Ovary (tissue), 9 donors: ENCODE measurements around the gene SMIM14. TPM values are rescaled to one million over a fixed set of nuclear protein-coding genes. Genes with fewer than 3 reads are reported as not detected.

Experiments used
- DNase-seq, 5 donors: peaks; one replicate each; pipeline ENCODE4 v3.0.0-alpha.2; 2019 to 2020
- H3K27ac ChIP-seq, 2 donors: fragments of 200-600 bp; one replicate each; pipeline versions ENCODE4 v1.5.1 to v1.8.0; 2019 to 2022
- H3K27me3 ChIP-seq: fragments of 200-600 bp; one replicate; pipeline ENCODE4 v1.8.0; 2022
- H3K36me3 ChIP-seq: fragments of 200-600 bp; sonication (generic); one replicate; pipeline ENCODE4 v1.5.1; 2019
- H3K4me1 ChIP-seq: one replicate; pipeline ENCODE4 v1.8.1; 2013; ENCODE audit warnings: mild to moderate bottlenecking, moderate library complexity; ENCODE audit not compliant: insufficient read depth
- H3K4me3 ChIP-seq: fragments of 200-600 bp; sonication (generic); one replicate; pipeline ENCODE4 v1.5.1; 2017
- H3K9me3 ChIP-seq, 2 donors: fragments of 200-600 bp in 1 of 2; sonication (generic) in 1 of 2; one replicate each; pipeline versions ENCODE4 v1.5.1 to v1.8.1; 2013 to 2019; ENCODE audit warnings: mild to moderate bottlenecking in 1 of 2, moderate library complexity in 1 of 2
- EP300 ChIP-seq: sonication (generic); formaldehyde crosslinking; IDR thresholded peaks from one replicate; pipeline ENCODE4 v1.6.1; 2017; ENCODE audit warnings: antibody characterized with exemption
- POLR2A ChIP-seq: fragments of 450-650 bp; IDR thresholded peaks from one replicate; pipeline ENCODE4 v1.6.1; 2017; ENCODE audit warnings: antibody characterized with exemption, mild to moderate bottlenecking, moderate library complexity
- WGBS, 3 donors: extraction: QIAGEN DNeasy Blood & Tissue Kit in 1 of 3; methylation state at CpG; one replicate each; pipeline versions ENCODE4 v1.1.5 to v1.1.7; 2013 to 2017; 5-methylcytosine and 5-hydroxymethylcytosine counted together
- intact Hi-C, 4 donors: fragments of 100-400 bp; cut with DNase I; formaldehyde crosslinking; loops; one replicate each; pipeline versions ENCODE4 v1.11.0 to v1.15.1; 2022 to 2023
- polyA plus RNA-seq, 2 donors: library from polyadenylated mRNA; stranded (reverse); fragments of 200-250 nt in 1 of 2; fragments of 350-450 nt in 1 of 2; fragmentation: Illumina TruSeq in 1 of 2; extraction: RNeasy Lipid Tissue Mini Kit (QIAGEN cat#74804) in 1 of 2; gene quantifications; one replicate each; pipeline ENCODE4 v1.2.3, GENCODE V29; 2013 to 2014
- total RNA-seq, 7 donors: library from RNA; depleted of rRNA in 2 of 7; stranded (reverse); fragments of >200 nt in 2 of 7; fragmentation: NEBNext Ultra II Directional in 3 of 7; extraction: Animal tissue kit (Norgen Biotek cat#: 25700) in 3 of 7; gene quantifications; one replicate each; pipeline versions ENCODE4 v1.1.0 to v1.2.4, GENCODE V29; 2016 to 2023
- TF ChIP-seq, protein P1 (sequence below), 3 donors: fragments of 450-650 bp in 2 of 3; fragments of 200-600 bp in 1 of 3; IDR thresholded peaks; one replicate each; pipeline versions ENCODE4 v1.5.1 to v1.8.0; 2016 to 2022; ENCODE audit warnings: antibody characterized with exemption in 3 of 3, mild to moderate bottlenecking in 1 of 3
- donor health status: DM: no; HTN: no; CAD: no; lungs with moderate emphysema.
- donor health status: DM: no; HTN: no; CAD: no.
- donor health status: Bipolar disorder and iron deficiency.
- donor health status: DM: yes; HTN: yes; CAD: no.
- donor health status: DM: no; HTN: no; CAD: no.
- donor health status: DM: yes; HTN: yes; CAD: no.

The SMIM14 gene
- total and polyA plus RNA-seq, 9 donors = 18.8 to 83.6 (median 56.9) TPM

GRCh38 chr4:39613093-39613656 lies 25.5 kb downstream of the SMIM14 start:
- WGBS, 3 donors = 38 to 44% (median 39%) methylated on average over 2 of the region's 2 CpGs
- Histone ChIP-seq H3K27ac (no peak overlapping the region), H3K27me3 (no peaks in the 10 kb centered on the region), H3K9me3 (no peaks in the 10 kb centered on the region), H3K36me3 (no peaks in the 10 kb centered on the region), H3K4me1 (peaks cover 4% of the 10 kb centered on the region), H3K4me3 (no peak overlapping the region)
- DNase-seq = no peak
- intact Hi-C loops = no loop called here
- TF ChIP-seq EP300 = no peak
- TF ChIP-seq, protein P1, sequence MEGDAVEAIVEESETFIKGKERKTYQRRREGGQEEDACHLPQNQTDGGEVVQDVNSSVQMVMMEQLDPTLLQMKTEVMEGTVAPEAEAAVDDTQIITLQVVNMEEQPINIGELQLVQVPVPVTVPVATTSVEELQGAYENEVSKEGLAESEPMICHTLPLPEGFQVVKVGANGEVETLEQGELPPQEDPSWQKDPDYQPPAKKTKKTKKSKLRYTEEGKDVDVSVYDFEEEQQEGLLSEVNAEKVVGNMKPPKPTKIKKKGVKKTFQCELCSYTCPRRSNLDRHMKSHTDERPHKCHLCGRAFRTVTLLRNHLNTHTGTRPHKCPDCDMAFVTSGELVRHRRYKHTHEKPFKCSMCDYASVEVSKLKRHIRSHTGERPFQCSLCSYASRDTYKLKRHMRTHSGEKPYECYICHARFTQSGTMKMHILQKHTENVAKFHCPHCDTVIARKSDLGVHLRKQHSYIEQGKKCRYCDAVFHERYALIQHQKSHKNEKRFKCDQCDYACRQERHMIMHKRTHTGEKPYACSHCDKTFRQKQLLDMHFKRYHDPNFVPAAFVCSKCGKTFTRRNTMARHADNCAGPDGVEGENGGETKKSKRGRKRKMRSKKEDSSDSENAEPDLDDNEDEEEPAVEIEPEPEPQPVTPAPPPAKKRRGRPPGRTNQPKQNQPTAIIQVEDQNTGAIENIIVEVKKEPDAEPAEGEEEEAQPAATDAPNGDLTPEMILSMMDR (IDR thresholded peaks at IDR 0.05) = no peak
- TF ChIP-seq POLR2A = no peak

DNA sequence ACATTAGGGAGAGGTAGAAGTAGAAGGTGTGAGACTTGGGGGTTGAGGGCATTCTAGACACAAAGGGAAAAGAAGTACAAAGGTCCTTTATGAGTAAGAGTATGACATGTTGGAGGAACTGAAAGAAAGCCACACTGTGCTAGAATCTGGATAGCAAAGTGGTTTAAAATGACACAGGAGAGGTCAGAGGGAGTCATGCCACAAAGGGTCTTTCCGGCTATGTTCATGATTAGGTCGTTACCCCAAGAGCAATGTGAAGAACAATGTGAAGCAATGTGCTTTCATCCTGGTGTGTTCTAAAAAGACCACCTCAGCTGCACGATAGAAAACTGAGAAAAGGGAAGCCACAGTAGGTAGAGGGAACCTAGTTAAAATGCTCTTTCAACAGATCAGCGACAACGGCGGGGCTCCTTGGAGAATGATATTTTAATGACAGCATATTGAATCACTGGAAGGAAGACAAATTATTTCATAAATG lies 29.2 kb downstream of the SMIM14 start:
- WGBS, 3 donors = 91 to 92% (median 91%) methylated on average over 6 of the region's 6 CpGs
- intact Hi-C loops = no loop called here

GRCh38 chr4:39608451-39608850 lies 30.2 kb downstream of the SMIM14 start:
- TF ChIP-seq, protein P1 (IDR thresholded peaks at IDR 0.05) = no peak
- no peak for TF ChIP-seq EP300
- TF ChIP-seq POLR2A = no peak
- H3K4me3 ChIP-seq = no peak overlapping the region
- H3K27me3 ChIP-seq = no peaks in the 10 kb centered on the region
- DNase-seq = no peak
- no peaks in the 10 kb centered on the region for H3K4me1 ChIP-seq
- no peaks in the 10 kb centered on the region for H3K9me3 ChIP-seq
- no peak overlapping the region for H3K27ac ChIP-seq
- H3K36me3 ChIP-seq = no peaks in the 10 kb centered on the region
- intact Hi-C loops = no loop called here

More for the DNA sequence above, 29.2 kb downstream of the SMIM14 start:
- Histone ChIP-seq H3K27me3 (no peaks in the 10 kb centered on the region), H3K27ac (no peak overlapping the region), H3K9me3 (no peaks in the 10 kb centered on the region), H3K4me1 (no peaks in the 10 kb centered on the region), H3K4me3 (no peak overlapping the region), H3K36me3 (no peaks in the 10 kb centered on the region)
- TF ChIP-seq, protein P1 (IDR thresholded peaks at IDR 0.05) = no peak
- TF ChIP-seq EP300 = no peak
- DNase-seq = no peak

GRCh38 chr4:39606747-39607146 lies 31.9 kb downstream of the SMIM14 start:
- no peaks in the 10 kb centered on the region for H3K9me3 ChIP-seq
- no peak for DNase-seq
- intact Hi-C loops = no loop called here
- 96 to 98% (median 97%) methylated on average over 2 of the region's 2 CpGs for WGBS, 3 donors
- H3K27me3 ChIP-seq = no peaks in the 10 kb centered on the region
- no peaks in the 10 kb centered on the region for H3K4me1 ChIP-seq
- H3K4me3 ChIP-seq = no peak overlapping the region
- no peak overlapping the region for H3K27ac ChIP-seq
- no peaks in the 10 kb centered on the region for H3K36me3 ChIP-seq
- TF ChIP-seq, protein P1 (IDR thresholded peaks at IDR 0.05) = no peak
- TF ChIP-seq EP300 (no peak), POLR2A (no peak)
